ENCODE results near the gene MYL3.
"Not testable (repeated sequence)": the region's sequence is repeated elsewhere in the genome, so short reads cannot be mapped to it uniquely, and the experiment has no call there.

MYL3 gene

DNA sequence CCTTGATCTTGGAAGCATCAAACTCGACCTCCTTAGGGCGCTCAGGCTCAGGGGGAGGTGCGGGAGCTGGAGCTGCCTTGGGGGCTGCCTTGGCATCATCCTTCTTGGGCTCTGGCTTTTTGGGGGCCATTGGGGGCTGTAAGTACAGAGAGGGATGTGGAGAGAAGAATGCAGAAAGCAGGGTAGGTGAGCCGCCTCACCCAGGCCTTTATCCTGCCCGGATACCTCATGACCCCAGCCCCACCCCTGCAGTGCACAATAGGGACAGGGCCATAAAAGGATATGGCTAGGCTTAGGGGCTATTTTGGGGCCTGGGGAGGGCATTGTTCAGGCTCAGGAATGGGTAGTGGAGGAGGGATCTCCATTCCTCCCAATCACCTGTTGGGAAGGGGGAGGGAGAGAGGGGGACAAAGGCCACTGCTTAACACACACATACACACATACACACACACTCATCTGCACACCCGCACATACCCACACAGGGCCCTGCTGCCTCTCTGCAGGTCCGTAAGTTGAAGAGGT is at the start of gene MYL3:
Gene MYL3, minus strand, starts transcription at position 184 of the 522 bp plus-strand sequence. Its CDS starts 54 bp downstream, at position 130.
- no peak for DNase-seq

DNA sequence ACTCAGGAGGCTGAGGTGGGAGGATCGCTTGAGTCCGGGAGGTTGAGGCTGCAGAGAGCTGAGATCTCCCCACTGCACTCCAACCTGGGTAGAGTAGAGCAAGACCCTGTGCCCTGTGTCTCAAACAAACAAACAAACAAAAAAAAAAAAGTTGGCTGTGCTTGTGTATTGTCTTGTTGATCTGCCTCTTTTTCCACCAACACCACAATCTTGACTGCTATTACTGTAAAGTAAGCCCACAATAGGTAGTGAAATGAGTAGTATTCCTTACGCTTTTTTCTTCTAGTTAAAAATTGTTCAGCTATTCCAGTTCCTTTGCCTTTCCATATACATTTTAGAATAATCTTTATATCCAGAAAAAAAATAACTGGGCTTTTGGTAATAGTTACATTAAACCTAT is 49.7 kb upstream of the MYL3 start:
- DNase-seq: no peak

DNA sequence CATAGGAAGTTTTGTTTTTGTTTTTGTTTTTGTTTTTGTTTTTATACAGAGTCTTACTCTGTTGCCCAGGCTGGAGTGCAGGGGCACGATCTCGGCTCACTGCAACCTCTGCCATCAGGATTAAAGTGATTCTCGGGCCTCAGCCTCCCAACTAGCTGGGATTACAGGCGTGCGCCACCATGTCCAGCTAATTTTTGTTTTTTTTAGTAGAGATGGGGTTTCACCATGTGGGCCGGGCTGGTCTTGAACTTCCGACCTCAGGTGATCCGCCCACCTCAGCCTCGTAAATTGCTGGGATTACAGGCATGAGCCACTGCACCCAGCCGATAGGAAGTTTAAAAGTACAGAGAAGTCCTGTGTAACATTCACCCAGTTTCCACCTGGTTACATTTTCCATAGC is 47.7 kb upstream of the MYL3 start:
- not testable (repeated sequence) for DNase-seq

DNA sequence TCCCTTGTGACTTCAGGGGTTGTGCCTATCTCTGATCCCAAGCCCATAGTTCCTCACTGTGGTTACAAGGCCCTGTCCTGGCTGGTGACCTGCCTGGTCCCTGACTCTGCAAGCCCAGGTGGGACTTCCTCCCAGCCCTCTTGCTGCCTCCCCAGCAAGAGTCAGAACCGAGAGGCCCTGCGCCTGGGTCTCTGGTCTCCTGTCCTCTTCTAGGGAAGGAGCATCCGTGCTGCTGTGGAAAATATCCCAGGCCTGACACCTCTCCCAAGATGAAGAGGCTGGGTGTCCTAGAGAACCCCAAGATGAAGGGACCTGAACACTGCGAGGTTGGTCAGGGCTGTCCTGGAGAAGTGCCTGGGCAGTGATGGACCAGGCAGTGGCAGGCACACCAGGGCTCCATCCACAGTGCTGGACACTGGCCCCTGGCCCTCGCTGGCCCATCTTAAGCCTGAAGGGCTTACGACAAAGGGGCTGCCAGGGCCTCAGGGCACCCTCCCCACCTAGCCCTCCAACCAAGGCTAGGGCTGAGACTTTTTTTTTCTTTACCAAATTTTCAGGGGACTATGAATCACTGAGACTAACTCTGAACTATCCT is 47.0 kb upstream of the MYL3 start:
- no peak for DNase-seq

DNA sequence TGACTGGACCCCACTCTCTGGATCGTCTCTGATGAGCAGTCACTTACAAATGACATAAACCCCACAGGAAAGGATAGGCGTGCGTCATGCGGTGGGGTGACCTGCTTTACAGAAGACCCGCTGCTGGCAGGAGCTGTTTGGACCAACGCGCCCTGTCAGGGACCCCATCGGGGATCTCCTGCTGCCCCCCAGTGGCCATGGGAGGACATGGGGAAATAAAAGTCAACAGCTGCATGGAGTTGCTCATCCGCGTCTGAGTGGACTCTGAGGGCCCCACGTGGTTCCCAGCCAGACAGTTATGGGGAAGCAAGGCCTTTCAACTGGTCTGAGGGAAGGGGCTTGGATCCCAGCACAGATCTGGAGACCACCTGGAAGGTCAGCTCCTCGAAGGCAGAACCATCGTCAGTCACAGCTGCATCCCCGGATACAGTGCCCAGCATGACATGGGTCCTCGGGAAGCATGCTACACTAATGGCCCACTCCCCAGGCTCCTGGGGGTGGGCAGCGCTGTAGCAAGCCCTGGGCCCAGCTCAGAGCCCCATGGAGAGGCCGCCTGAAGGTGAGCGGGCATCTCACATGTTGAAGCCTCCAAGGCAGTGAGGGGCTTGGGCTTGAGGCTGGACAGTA is 46.4 kb upstream of the MYL3 start:
- DNase-seq: peak; percentile 36

DNA sequence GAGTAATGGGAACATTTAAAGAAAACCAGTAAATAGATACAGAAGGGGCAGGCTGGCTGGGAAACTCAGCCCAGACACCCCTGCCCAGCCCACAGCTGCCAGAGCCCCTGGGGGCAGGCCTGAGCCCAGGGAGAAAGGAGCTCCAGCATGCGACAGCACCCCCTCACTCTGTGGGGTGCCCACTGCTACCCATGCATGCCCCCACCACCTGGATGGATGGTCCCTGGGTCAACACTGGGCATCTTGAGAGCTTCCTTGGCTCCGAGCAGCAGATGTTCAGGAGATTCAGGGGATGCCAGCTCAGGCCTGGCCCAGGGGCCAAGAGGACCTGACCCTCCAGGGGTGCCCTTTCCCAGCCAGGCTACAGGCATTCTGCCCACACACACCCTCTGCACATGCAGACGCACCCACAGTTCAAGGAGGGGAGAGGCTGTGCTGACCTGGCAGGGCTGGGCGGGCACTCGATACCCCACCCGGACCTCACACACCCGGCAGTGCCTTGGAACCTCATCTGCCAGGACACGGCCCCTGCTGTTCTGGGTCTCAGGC is 45.8 kb upstream of the MYL3 start:
- DNase-seq: no peak

DNA sequence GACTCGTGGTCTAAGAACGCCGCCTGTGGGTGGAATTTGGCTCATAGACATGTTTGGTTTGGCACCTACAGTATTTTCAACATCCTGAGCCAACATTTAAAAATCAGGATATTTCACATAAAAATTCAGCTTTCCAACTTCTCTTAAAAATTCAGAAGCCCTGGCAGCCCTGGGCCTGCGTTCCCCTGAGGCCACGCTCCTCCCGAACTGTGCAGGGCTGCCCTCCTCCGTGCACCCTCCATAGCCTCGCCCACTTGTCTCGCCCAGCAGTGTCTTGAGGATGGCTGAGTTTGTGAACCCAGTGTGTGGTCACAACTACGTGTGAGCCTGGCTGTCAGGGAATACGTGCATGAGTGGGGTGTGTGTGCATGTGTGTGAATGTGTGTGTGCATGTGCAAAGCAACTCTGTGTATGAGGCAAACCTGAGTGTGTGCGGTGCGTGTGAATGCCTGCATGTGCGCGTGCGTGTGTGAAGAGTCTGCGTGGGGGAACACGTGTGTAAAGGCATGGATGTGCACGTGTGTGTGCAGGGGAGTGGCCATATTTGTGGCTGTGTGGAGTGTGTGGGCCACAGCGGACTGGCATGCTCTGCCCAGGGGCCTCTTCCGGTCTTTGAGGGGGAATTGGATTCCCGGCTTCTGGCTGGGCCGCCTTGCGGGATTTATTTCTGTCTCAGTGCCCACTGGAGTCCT is 45.2 kb upstream of the MYL3 start:
- DNase-seq: no peak

DNA sequence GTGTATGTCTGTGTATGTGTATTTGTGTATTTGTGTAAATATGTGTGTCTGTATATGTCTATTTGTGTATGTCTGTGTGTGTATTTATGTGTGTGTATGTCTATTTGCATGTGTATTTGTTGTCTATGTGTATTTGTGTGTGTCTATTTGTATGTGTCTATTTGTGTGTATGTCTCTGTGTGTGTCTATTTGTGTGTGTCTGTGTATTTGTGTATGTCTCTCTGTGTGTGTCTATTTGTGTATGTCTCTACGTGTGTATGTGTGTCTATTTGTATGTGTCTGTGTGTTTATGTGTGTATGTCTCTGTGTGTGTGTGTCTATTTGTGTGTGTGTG is 44.7 kb upstream of the MYL3 start:
- DNase-seq: no peak

DNA sequence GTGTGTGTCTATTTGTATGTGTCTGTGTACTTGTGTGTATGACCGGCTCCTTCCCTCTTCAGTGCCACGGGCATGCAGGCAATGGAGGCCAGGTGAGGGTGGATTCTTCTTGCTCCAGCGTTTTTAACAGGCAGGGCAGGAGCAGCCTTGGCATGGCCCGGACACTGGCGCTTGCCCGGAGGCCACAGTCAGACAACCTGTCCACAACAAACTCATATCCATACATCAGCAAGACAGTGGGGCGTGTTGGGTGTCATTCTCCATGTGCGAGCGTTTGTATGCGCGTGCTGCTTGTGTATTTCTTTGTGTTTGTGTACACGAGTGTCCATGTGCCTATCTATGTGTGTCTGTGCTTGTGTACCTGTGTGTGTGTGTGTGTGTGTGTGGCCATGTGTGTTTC is 44.0 kb upstream of the MYL3 start:
- DNase-seq: no peak

DNA sequence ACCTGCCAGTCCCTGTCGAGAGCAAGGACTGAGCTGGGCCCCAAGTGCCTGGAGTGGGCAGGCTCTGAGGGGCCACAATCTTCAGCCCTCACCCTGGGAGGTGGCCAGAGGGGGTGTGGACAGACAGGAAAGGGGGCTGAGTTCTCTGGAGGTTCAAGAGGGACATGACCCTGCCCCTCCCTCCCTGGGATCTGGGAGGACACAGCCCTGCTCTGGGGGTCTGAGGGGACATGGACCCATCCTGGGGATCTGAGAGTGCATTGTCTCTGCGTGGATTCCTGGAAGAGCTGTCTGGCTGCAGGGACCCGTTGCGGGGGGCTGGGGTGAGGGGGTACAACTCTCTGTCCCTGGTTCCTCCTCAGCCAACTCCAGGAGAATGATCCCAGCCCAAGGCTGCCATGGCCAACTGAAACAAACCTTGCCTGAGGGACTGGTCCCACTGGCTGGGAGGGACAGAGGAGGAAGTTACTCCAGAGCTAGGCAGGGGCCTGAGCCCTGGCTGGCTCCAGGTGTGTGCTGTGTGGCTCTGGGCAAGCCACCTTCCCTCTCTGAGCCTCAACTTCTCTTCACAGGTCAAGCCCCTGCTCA is 43.3 kb upstream of the MYL3 start:
- DNase-seq: no peak

DNA sequence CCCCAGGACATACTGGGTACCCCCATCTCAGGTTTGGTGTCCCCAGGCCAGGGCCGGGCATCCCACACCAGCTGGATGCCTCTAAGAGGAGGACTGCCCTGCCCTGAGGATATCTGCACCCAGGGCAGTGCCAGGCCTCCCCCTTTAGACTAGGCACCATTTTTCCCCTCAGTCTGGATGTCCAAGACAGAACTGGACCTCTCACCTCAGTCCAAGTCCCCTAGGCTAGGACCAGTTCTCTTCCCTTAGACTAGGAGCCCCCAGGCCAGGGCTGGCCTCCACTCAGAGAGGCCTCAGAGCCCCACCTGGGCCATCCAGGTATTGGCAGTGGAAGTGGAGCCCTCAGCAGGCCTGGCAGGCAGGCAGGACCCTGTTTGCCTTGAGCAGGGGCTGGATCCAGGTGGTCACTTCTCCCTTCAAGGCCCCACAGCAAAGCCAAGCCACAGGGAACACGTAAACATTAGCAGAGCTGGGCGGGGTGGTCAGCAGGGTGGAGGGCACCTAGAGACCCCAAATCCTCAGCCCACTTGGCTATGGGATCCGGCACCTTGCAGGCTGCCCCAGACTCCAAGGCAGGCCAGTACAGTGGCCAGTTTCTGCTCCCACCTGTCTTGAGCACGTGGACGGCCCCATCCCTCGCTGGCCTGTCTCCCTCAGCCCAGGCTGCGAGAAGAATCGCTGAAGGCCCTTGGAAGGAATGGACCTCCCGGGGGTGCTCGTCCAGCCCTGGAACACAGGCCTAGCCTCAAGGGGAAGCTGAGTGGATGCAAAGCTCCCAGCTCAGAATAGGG is 42.6 kb upstream of the MYL3 start:
- DNase-seq: no peak

DNA sequence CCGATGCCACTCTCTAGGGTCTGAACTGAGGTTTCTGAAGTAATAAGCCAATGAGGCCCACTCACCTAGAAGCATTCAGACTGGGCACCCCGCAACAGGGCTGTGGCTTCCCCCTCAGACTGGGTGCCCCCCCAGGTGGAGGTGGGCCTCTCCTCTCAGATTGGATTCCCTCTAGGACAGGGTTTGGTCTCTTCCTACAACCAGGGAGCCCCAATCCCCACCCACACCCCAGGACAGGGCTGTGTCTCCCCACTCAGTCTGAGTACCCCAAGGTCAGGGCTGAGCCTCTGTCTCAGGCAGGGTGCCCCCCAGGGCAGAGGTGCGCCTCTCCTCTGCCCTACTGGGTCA is 41.9 kb upstream of the MYL3 start:
- DNase-seq: no peak

DNA sequence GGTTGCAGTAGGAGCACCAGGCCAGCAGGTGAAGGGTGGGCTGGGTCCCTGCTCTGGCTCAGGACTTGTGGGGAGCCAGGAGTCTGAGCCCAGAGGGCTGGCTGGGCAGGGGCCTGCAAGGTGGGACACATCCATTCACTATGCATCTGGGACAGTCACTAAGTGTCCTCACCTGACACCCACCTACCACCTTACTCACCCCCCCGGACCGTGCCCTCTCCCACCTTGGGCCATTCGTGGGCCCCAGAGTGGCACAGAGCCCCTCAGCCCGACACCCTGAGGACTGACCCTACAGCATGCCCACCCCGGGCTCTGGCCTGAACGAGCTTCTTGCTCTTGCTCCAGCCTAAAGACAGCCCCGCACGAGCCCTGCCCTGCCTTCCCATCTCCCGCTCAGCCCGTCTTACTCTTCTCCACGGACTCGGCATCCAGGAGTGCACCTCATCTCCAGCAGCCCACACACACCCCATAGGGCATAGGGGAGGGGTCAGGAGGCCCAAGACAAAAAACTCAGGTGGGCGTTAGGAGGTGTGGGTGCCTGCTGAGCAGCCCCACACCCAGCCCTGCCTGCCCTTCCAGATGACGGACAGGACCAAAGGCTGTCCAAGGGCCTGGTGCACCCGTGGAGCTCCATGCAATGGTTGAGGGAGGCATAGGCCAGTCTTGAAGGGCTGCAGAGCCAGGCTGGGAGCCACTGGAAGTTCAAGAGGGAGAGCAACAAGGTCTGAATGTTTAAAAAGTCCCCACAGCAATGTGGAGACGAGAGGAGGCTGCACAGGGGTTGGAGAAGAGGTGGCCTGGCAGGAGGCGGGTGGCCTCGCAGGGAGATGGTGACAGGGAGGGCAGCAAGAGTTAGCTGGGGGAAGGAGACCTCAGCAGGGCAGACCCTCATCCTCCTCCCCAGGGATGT is 41.3 kb upstream of the MYL3 start:
- no peak for DNase-seq

DNA sequence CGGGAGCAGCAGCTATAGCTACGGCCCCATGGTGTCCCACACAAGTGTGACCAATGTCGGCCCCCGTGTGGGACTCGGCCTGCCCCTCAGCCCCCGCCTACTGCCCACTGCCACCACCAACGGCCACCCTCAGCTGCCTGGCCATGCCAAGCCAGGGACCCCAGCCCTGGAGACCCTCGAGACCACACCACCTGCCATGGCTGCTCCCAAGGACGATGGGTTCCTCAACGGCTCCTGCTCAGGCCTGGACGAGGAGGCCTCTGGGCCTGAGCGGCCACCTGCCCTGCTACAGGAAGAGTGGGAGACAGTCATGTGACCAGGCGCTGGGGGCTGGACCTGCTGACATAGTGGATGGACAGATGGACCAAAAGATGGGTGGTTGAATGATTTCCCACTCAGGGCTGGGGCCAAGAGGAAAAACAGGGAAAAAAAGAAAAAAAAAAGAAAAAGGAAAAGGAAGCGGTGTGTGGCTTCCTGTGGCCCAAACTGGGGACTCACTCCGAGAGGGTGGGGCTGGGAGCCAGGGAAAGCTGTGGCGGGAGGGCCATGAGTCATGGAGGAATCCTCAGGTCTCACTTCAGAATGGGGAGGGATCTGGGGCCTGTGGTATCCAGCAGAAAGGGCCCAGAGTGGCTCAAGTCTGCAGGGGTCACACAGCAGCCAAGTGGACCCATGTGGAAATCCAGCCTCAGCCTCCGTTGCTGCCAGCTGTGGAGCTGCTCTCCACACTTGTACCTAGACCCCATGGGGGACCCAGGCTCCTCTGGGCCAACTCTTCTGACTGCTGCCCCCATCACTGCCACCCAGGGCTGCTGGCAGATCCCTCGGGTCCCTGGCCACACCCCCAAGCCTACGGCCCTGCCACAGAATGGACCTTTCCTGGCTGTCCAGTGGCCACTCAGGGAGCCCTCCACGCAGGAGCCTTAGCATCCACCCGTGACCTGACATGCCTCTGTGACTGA is 40.4 kb upstream of the MYL3 start:
- no peak for DNase-seq

DNA sequence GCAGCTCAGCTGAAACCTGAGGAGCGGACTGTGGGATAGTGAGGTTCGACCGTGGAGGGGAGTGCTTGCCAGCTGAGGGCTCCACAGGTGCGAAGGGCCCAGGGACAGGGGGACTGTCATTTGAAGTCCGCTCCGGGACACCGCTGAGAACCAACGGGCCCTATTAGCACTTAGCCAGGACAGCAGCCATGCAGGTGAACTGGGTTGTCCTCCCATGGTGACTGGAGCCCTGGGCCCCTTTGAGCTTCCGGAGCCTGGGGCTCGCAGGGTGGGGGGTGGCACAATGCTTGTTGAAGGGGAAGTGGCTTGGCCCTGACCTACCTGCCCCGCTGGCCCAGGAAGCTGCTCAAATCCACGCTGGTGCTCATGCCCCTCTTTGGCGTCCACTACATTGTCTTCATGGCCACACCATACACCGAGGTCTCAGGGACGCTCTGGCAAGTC is 39.0 kb upstream of the MYL3 start:
- DNase-seq: no peak

DNA sequence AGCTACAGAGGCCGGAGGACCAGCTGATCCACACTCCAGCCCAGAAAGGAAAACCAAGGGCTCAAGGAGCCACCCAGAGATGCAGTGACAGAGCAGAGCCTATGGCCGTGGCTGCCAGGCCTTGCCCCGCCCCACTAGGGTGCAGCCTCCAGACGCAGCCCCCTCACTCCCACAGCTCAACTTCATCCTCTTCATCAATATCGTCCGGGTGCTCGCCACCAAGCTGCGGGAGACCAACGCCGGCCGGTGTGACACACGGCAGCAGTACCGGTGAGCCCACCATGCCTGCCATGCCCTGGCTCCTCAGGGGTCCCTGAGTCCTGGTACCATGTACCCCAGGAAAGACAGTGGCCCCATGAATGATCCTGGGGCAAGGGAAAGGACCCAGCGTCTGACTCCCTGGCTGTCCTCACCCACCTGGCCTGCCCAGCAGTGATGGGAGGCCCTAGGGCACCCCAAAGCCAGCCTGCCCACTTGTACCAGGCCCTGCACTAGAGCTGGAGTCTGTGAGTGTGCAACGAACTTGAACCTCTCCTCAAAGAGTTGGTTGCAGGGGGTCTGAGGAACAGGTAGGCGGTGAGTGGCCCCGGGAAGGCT is 38.4 kb upstream of the MYL3 start:
- DNase-seq: no peak

DNA sequence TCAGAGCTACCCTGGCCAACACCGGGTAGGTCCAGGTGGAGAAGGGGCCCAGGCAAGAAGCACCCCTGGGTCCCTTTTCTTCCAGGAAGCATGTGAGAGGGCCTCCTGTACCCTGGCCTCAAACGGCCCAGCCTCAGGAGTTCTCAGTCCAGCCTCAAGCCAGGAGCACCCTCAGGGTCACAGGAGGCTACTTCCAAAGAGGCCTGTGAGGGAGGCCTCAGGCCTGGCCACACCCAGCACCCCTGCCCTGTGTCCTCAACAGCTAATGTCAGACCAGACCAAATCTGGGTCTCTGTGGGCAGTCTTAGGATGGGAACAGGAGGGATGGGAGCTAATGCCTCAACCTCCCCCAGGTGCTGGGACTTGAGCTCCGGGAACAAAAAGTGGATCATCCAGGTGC is 37.8 kb upstream of the MYL3 start:
- no peak for DNase-seq

DNA sequence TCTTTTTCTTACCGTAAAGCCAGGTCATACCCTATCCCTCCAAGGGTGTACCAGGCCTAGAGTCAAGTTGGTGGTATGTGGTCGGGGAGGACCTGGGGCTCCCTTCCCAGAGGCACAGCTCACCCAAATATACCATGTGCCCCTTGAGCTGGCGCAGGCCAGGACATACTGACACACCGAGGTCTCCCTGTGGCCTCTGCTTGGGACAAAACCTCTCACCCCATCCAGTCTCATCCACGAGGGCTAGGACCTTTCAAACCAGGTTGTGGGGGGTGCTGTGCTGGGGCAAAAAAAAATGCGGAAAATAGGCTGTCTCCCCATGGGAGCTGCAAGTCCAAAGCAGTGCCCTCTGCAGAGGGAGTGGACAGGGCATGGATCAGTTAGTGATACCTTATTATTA is 37.1 kb upstream of the MYL3 start:
- DNase-seq: no peak

DNA sequence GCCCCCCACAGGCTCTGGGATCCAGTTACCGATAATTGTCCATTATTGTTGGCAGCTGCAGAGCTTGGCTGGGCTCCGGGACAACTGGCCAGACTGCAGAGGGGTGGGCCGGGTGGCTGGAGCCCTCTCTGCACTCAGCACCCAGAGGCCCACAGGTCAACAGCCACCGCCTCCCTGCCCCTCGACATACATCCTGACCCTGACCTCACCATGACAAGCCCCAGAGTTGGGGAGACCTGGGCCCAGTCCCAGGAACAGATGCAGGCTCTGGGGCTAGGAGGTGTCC is 36.7 kb upstream of the MYL3 start:
- no peak for DNase-seq

Data from NCI-H2107 (cell line).